Nephron (organoid): ENCODE results near the gene ELL.

Source experiments
- H3K27ac Mint-ChIP-seq, 3 experiments: 2 replicates each; pipeline ENCODE4 v1.8.0; 2020; ENCODE audit warnings: mixed read lengths in 3 of 3, mild to moderate bottlenecking in 2 of 3, moderate library complexity in 1 of 3
- H3K27me3 Mint-ChIP-seq: 2 replicates; pipeline ENCODE4 v1.8.0; 2021; ENCODE audit warnings: low read depth, mild to moderate bottlenecking, moderate library complexity, mixed read lengths
- H3K36me3 Mint-ChIP-seq: 2 replicates; pipeline ENCODE4 v1.8.0; 2020; ENCODE audit warnings: low read depth, mixed read lengths
- H3K4me1 Mint-ChIP-seq: 2 replicates; pipeline ENCODE4 v1.8.0; 2020; ENCODE audit warnings: mixed read lengths
- H3K4me3 Mint-ChIP-seq, 3 experiments: 2 replicates each; pipeline ENCODE4 v1.8.0; 2020; ENCODE audit warnings: mild to moderate bottlenecking in 3 of 3, mixed read lengths in 3 of 3, moderate library complexity in 2 of 3
- H3K9me3 Mint-ChIP-seq: 2 replicates; pipeline ENCODE4 v1.8.0; 2020; ENCODE audit warnings: mixed read lengths
- TF ChIP-seq, protein P1 (sequence below), 3 experiments: fragments of 200-600 bp; sonication (generic); IDR thresholded peaks; one replicate each; pipeline ENCODE4 v1.5.0; 2021; ENCODE audit warnings: antibody characterized with exemption in 3 of 3; ENCODE audit not compliant: unreplicated experiment in 3 of 3

Gene ELL

DNA sequence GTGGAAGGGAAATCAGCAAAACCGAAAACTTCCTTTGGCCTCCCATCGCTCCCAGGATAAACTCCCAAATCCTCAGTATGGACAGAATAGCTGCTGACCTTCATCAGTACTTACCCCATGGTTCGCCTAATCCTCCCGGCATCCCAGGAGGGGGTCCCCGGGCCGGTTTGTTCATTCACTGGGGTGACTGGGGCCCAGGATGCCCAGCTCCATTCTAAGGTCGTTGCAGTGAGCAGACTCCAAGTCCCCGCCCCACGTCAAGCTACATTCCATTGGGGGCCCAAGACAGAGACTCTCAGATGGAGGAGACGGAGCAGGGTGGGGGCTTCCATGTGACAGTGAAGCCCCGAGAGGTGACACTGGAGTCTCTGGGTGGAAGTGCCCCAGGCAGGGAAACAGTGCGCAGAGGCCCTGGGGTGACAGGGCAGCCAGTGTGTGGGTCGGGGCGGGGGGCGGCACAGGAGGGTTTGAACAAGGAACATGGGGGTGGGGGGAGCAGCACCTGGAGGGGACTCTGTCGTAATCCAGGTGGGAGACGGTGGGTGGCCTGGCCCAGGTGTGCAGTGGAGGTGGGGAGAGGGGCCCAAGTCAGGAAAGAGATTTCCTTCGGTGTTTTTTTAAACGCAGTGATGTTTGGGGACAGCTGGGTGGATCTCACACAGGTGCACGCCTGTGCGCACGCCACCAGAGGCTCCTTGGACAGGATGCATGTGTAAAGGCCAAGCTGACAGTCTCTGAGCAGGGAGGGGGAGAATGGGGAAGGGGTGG, 97.6 kb downstream of the ELL start:
- H3K27ac Mint-ChIP-seq: peak overlapping the region in 2 of 3 experiments; percentile 64 to 67
- TF ChIP-seq, protein P1, sequence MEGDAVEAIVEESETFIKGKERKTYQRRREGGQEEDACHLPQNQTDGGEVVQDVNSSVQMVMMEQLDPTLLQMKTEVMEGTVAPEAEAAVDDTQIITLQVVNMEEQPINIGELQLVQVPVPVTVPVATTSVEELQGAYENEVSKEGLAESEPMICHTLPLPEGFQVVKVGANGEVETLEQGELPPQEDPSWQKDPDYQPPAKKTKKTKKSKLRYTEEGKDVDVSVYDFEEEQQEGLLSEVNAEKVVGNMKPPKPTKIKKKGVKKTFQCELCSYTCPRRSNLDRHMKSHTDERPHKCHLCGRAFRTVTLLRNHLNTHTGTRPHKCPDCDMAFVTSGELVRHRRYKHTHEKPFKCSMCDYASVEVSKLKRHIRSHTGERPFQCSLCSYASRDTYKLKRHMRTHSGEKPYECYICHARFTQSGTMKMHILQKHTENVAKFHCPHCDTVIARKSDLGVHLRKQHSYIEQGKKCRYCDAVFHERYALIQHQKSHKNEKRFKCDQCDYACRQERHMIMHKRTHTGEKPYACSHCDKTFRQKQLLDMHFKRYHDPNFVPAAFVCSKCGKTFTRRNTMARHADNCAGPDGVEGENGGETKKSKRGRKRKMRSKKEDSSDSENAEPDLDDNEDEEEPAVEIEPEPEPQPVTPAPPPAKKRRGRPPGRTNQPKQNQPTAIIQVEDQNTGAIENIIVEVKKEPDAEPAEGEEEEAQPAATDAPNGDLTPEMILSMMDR (IDR thresholded peaks at IDR 0.05; ENCODE audit: unreplicated experiment in 3 of 3): no peak
- peak overlapping the region; percentile 53 to 80 (median 64) for H3K4me3 Mint-ChIP-seq
- H3K4me1 Mint-ChIP-seq: peaks cover 47% of the 10 kb centered on the region
- H3K36me3 Mint-ChIP-seq: peaks cover 4% of the 10 kb centered on the region
- H3K9me3 Mint-ChIP-seq: no peaks in the 10 kb centered on the region
- H3K27me3 Mint-ChIP-seq: no peaks in the 10 kb centered on the region

DNA sequence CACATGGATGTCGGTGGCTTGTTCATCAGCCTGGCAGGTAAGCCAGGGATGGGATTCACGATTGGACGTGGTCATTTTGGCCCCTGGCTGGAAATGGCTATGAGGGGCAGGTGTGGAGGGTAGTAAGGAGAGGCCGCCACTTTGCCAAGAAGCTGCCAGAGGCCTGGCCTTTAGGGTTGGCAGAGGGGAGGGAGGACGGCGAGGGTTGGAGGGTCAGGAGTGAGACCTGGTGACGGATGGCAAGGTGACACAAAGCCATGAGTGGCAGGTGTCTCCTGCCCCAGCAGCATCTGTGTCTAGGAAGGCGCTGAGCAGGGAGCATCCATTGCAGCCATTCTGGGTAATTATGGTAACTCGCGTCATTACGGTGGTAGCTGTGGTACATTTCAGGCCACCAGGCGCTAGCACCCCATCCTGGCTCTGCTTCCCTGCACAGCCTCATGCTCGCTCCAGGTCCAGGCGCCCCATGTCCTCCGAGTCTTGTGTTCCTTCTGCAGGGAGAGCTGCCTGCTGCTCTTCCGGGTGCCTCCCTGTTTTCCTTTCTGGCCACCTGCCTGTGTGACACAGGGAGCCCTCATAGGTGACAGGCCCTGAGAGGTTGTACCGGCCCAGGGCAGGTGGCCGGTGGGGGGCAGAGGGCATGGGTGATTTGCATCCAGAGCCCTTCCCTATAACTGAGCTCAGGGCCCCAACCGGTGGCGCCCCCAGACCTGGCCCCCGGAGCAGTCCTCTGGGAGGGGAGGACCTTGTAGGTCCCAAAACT, 98.4 kb downstream of the ELL start:
- H3K4me3 Mint-ChIP-seq: peak overlapping the region in 2 of 3 experiments; percentile 79 to 83
- peaks cover 4% of the 10 kb centered on the region for H3K36me3 Mint-ChIP-seq
- peaks cover 53% of the 10 kb centered on the region for H3K4me1 Mint-ChIP-seq

DNA sequence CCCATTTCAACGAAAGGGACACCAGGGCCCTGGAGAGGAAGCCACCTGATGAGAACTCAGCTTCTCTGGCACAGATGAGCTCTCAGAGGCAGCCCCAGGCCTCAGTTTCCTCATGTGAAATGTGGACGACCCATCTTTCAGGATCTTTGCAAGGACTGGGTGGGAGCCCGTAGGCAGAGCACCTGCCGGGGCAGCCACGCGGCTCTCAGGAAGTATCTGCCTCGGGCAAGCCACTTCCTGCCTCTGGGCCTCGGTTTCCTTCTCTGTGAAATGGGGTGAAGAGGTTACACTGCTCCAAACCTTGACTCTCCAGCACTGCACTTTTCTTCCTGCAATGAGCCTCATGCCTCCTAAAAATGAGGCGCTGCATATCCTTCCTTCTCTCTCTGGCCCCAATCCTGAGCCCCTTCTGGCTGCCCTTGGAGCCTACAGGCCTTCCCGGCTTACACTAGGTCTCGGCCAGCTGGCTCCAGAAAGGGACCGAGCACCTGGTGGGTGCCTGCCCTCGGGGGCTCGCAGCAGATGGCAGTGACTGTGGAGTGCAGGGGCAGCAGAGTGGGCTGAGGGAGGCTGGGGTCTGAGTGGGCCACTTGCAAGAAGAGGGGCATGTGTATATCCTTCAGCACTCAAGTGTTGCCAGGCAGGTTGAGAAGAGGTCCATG, 99.2 kb downstream of the ELL start:
- peak overlapping the region; percentile 64 to 71 (median 70) for H3K27ac Mint-ChIP-seq
- TF ChIP-seq, protein P1 (IDR thresholded peaks at IDR 0.05; ENCODE audit: unreplicated experiment in 3 of 3): no peak
- peak overlapping the region; percentile 58 to 83 (median 79) for H3K4me3 Mint-ChIP-seq

More for the DNA sequence above, 98.4 kb downstream of the ELL start:
- TF ChIP-seq, protein P1 (IDR thresholded peaks at IDR 0.05; ENCODE audit: unreplicated experiment in 3 of 3): no peak
- no peaks in the 10 kb centered on the region for H3K9me3 Mint-ChIP-seq
- H3K27me3 Mint-ChIP-seq: no peaks in the 10 kb centered on the region
- peak overlapping the region; percentile 64 to 71 (median 70) for H3K27ac Mint-ChIP-seq

DNA sequence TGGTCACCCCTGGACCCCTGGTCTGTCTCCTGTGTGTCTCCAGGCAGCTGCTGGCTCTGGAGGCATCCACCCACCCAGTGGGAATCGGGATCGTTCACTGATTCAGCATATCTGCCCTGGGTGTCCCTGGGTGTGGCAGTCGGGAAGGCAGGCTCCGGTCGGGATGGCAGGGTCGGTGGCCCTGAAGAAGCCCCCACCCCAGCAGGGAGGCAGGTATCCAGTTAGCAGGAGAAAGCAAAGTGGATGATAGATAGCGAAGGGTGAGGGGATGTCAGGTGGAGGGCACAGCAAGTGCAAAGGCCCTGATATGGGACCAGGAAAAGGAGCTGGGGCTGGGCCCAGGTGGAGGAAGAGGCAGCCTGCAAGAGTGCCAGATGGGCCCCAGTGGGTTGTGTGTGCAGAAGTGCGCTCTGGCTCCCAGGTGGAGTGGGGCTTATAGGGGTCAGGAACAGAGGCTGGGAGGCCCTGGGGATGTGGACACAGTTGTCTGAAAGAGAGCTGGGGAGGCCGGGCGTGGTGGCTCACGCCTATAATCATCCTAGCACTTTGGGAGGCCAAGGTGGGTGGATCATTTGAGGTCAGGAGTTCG, 100.4 kb downstream of the ELL start:
- H3K4me1 Mint-ChIP-seq: peaks cover 69% of the 10 kb centered on the region

More for the DNA sequence above, 99.2 kb downstream of the ELL start:
- H3K9me3 Mint-ChIP-seq: no peaks in the 10 kb centered on the region
- peaks cover 4% of the 10 kb centered on the region for H3K36me3 Mint-ChIP-seq
- no peaks in the 10 kb centered on the region for H3K27me3 Mint-ChIP-seq
- H3K4me1 Mint-ChIP-seq: peaks cover 60% of the 10 kb centered on the region

DNA sequence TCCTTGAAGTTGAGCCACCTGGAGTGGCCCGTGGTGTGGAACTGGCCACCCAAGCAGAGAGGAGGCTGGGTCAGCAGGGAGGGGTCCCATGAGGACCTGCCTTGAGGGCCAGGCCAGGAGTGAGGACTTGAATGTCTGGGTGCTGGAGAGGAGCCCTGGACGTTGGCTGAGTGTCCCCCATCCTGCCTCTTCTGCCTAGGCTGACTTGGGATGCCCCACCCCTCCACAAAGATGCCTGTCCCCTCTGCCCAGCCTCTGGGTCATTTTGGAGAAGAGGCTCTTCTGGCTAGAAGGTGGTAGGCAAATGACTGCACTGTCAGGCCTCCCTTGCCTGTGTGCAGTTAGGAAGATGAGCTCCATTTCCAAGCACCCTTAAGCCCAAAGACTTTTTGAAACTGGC, 100.9 kb downstream of the ELL start:
- Mint-ChIP-seq H3K27ac (peak overlapping the region; percentile 33 to 68 (median 60)), H3K36me3 (peaks cover 4% of the 10 kb centered on the region), H3K27me3 (peaks cover 5% of the 10 kb centered on the region), H3K9me3 (no peaks in the 10 kb centered on the region), H3K4me1 (peaks cover 69% of the 10 kb centered on the region), H3K4me3 (peak overlapping the region; percentile 88 to 96 (median 93))
- TF ChIP-seq, protein P1 (IDR thresholded peaks at IDR 0.05; ENCODE audit: unreplicated experiment in 3 of 3): no peak

More for the DNA sequence above, 100.4 kb downstream of the ELL start:
- Mint-ChIP-seq H3K4me3 (peak overlapping the region; percentile 88 to 96 (median 93)), H3K36me3 (peaks cover 4% of the 10 kb centered on the region), H3K27me3 (no peaks in the 10 kb centered on the region), H3K27ac (peak overlapping the region; percentile 33 to 68 (median 60)), H3K9me3 (no peaks in the 10 kb centered on the region)
- TF ChIP-seq, protein P1 (IDR thresholded peaks at IDR 0.05; ENCODE audit: unreplicated experiment in 3 of 3): no peak
